ENCODE results near the gene KLHDC7B.

Gene KLHDC7B

DNA sequence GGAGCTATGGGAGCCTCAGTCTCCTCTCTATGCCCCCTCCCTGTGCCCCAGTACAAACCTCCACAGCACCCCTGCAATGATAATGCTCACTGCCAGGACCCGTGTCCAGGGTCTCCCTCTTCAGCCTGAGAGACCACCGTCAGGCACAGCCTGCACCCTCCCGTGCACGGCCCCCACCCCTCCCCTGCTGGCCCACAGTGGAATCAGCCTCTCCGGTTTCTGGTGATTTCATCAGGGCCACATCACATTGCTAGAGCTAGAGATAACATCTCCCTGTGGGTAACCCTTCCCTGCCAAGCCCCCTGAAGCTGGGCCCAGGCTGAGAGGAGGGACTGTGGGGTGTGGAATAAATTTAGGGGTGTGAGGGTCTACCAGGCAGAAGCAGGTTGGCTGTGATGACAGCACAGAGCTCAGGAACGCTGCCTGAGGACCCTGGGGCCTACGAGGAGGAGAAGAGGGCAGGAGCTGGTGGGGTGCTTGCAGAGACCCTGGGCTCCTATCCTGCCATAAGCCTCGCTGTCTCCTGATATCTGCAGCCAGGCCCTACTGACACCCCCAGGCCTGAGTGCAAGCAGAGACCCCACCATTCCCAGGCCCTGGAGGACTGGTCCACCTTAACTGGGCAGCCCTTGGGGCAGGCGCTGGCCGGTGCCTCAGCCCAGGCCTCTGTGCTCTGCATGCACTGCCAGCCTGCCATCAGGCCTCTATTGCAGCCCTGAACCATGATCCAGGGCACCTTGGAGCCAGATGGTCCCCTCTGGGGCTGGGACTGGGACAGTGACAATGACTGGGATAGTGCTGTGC is at the start of gene KLHDC7B:
KLHDC7B (plus strand) TSS at position 378 of the 804 bp plus-strand sequence; CDS start at position 723, 345 bp downstream.
- CTCF ChIA-PET: interaction anchor here (0.8 to 4.2 kb wide), 11 partner anchors 10 to 217 kb away, joined by 3 to 25 read pairs (median 4); partner anchors contain the start of genes CHKB, SCO2 and SYCE3
- no peak within 1 kb of the TSS for H3K4me3 ChIP-seq (ENCODE audit: low read depth, low read length)
- POLR2A ChIA-PET: interaction anchor here (0.7 to 0.9 kb wide), 2 partner anchors 20 to 36 kb away, joined by 4 to 5 read pairs; partner anchors contain the start of gene SCO2

DNA sequence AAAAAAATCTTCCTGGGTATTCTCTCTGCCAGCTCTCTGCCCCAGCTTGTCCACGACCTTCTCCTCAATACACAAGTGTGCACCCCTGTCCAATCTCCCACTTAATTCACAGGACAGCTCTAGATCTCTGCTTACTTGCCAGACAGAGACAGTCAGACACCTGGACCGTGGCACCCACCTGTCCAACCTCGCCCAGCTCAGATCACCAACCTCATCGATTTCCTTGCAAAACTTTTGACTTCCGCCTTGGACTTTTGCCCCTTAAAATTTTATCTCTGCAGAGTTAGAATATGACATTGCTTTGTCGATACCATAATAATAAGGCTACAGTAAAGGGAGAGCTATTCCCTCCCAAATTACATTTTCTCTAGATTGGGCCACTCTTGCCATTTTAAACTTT is 48.6 kb upstream of the KLHDC7B start:
- CTCF ChIA-PET: interaction anchor here (1.0 to 3.1 kb wide), 16 partner anchors 9 to 256 kb away, joined by 3 to 24 read pairs (median 4); partner anchors contain the start of genes LMF2, MIOX, NCAPH2 and SYCE3
- H3K4me3 ChIP-seq (ENCODE audit: low read depth, low read length): no peak overlapping the region
- no peak for DNase-seq (ENCODE audit: low read depth, low spot score)
- POLR2A ChIA-PET: interaction anchor here (0.7 to 1.9 kb wide), 3 partner anchors 9 to 53 kb away, joined by 3 to 5 read pairs (median 3); partner anchors contain the start of gene SCO2
- TF ChIP-seq, protein P1, sequence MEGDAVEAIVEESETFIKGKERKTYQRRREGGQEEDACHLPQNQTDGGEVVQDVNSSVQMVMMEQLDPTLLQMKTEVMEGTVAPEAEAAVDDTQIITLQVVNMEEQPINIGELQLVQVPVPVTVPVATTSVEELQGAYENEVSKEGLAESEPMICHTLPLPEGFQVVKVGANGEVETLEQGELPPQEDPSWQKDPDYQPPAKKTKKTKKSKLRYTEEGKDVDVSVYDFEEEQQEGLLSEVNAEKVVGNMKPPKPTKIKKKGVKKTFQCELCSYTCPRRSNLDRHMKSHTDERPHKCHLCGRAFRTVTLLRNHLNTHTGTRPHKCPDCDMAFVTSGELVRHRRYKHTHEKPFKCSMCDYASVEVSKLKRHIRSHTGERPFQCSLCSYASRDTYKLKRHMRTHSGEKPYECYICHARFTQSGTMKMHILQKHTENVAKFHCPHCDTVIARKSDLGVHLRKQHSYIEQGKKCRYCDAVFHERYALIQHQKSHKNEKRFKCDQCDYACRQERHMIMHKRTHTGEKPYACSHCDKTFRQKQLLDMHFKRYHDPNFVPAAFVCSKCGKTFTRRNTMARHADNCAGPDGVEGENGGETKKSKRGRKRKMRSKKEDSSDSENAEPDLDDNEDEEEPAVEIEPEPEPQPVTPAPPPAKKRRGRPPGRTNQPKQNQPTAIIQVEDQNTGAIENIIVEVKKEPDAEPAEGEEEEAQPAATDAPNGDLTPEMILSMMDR (IDR thresholded peaks at IDR 0.05; ENCODE audit: insufficient read depth, low read length, missing control alignments): no peak

More for the DNA sequence above, at the start of gene KLHDC7B:
- DNase-seq (ENCODE audit: low read depth, low spot score): no peak
- TF ChIP-seq, protein P1 (IDR thresholded peaks at IDR 0.05; ENCODE audit: insufficient read depth, low read length, missing control alignments): peak; percentile 37

GRCh38 chr22:50498322-50498890 is 47.3 kb upstream of the KLHDC7B start:
- CTCF ChIA-PET: interaction anchor here (0.7 to 3.1 kb wide), 18 partner anchors 8 to 257 kb away, joined by 3 to 24 read pairs (median 4); partner anchors contain the start of genes MIOX and SCO2
- POLR2A ChIA-PET: interaction anchor here (0.9 kb wide), 1 partner anchor 9 kb away, joined by 4 read pairs; the partner anchor contains the start of genes LMF2 and NCAPH2

GRCh38 chr22:50500452-50500851 is 45.2 kb upstream of the KLHDC7B start:
- DNase-seq (ENCODE audit: low read depth, low spot score): no peak
- ChIA-PET POLR2A (no interaction called here), CTCF (interaction anchor here (0.6 to 1.4 kb wide), 3 partner anchors 9 to 353 kb away, joined by 3 to 4 read pairs (median 3); no protein-coding TSS in a partner anchor)
- TF ChIP-seq, protein P1 (IDR thresholded peaks at IDR 0.05; ENCODE audit: insufficient read depth, low read length, missing control alignments): no peak
- H3K4me3 ChIP-seq (ENCODE audit: low read depth, low read length): no peak overlapping the region

More at GRCh38 chr22:50498322-50498890, 47.3 kb upstream of the KLHDC7B start:
- no peak for DNase-seq (ENCODE audit: low read depth, low spot score)
- H3K4me3 ChIP-seq (ENCODE audit: low read depth, low read length): no peak overlapping the region
- TF ChIP-seq, protein P1 (IDR thresholded peaks at IDR 0.05; ENCODE audit: insufficient read depth, low read length, missing control alignments): peak; percentile 63

DNA sequence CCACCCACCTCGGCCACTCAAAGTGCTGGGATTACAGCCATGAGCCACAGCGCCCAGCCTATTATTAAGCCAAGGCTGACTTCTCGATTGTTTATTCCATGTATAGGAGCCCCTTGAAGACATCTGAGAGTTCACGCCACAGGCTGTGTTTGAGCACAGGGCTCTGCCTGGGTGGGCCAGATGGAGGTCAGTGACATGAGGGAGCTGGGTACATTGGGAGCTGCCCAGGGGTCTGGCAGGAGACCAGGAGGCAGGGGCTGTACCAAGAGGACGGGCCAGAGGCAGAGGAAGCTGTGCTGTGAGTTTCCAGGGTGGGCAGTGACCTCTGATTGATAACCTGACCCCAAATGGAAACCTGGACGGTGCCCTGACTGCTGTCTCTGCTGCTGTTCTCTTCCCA is 43.6 kb upstream of the KLHDC7B start:
- ChIA-PET CTCF (no interaction called here), POLR2A (no interaction called here)
- no peak overlapping the region for H3K4me3 ChIP-seq (ENCODE audit: low read depth, low read length)
- DNase-seq (ENCODE audit: low read depth, low spot score): no peak
- TF ChIP-seq, protein P1 (IDR thresholded peaks at IDR 0.05; ENCODE audit: insufficient read depth, low read length, missing control alignments): no peak

All from AG04449 (cell line).